Measurements from ENCODE around the gene ZFAND2B.

DNA sequence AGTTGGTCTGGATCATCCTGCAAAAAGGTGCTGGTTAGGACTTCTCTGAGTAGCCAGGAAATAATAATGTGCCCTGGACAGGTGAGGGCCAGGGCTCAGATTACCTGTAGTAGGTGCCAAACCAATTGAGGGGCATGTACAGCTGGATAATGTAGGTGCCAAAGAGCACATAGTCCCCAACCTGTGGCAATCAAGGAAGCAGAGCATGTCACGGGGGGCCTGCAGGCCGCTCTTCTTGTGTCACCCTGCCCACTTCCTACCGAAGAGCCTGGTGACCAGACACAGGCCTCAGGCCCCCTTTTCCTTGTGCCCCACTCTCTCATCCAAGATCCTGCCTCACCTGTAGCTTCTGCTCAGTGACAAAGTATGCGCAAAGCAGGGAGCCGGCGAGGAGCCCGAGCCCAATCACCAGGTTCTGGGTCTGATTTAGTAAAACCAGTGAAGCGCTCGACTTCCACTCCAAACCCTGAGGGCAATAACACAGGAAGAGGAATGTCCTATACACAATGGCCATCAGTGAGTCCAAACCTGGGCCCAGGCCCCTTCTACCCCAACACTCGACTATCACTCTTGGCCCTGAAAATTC, 7.0 kb downstream of the ZFAND2B start:
- TF ChIP-seq, protein P1, sequence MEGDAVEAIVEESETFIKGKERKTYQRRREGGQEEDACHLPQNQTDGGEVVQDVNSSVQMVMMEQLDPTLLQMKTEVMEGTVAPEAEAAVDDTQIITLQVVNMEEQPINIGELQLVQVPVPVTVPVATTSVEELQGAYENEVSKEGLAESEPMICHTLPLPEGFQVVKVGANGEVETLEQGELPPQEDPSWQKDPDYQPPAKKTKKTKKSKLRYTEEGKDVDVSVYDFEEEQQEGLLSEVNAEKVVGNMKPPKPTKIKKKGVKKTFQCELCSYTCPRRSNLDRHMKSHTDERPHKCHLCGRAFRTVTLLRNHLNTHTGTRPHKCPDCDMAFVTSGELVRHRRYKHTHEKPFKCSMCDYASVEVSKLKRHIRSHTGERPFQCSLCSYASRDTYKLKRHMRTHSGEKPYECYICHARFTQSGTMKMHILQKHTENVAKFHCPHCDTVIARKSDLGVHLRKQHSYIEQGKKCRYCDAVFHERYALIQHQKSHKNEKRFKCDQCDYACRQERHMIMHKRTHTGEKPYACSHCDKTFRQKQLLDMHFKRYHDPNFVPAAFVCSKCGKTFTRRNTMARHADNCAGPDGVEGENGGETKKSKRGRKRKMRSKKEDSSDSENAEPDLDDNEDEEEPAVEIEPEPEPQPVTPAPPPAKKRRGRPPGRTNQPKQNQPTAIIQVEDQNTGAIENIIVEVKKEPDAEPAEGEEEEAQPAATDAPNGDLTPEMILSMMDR (IDR thresholded peaks at IDR 0.05), result no peak
- no peak for TF ChIP-seq POLR2AphosphoS5 (IDR thresholded peaks at IDR 0.05)
- TF ChIP-seq POLR2A (IDR thresholded peaks at IDR 0.05), result no peak
